ENCODE data around the gene CD47.

DNA sequence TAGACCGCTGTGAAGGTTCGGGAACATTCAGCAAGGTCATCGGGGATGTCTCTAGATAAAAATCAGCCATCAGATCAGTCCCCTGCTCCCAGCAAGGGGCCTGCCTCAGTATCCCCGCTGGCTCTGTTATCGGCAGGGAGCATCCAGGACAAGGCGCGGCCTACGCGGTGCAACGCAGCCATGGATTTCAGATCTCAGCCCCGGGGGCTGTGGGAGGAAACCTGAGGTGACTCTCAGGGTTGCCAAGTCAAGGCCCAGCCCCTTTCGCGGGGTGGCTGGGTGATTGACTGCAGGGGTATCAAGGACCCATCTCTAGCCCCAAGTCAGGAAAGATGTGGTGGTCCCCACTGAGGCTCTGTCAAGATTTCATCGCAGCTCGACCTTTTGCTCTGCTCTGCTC is 23.1 kb upstream of the CD47 start:
- no peak for TF ChIP-seq POLR2AphosphoS5 (IDR thresholded peaks at IDR 0.05)
- no peak for TF ChIP-seq CTCF (IDR thresholded peaks at IDR 0.05)
- no peak for TF ChIP-seq POLR2A (IDR thresholded peaks at IDR 0.05)
- TF ChIP-seq EP300 (IDR thresholded peaks at IDR 0.05) = no peak
